Measurements from ENCODE around the gene PPP2R5C.

The PPP2R5C gene

DNA sequence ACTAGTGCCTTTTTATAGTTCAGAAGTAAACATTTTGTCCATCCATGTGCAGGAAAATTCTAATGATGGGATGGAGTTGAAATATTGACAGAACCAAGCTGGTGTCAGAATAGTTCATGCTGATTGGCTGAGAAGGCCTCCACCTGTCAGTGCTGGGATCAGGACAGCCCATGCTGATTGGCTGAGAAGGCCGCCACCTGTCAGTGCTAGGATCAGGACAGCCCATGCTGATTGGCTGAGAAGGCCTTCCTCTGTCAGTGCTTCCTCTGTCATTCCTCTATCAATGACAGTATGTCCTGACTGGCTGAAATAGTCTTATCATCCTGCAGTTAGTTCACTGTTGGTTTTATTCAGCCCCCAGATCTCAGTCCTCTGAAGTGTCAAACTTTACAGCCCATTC is 95.7 kb downstream of the PPP2R5C start:
- no peak overlapping the region for H3K4me3 ChIP-seq (ENCODE audit: low read length)
- TF ChIP-seq, protein P1, sequence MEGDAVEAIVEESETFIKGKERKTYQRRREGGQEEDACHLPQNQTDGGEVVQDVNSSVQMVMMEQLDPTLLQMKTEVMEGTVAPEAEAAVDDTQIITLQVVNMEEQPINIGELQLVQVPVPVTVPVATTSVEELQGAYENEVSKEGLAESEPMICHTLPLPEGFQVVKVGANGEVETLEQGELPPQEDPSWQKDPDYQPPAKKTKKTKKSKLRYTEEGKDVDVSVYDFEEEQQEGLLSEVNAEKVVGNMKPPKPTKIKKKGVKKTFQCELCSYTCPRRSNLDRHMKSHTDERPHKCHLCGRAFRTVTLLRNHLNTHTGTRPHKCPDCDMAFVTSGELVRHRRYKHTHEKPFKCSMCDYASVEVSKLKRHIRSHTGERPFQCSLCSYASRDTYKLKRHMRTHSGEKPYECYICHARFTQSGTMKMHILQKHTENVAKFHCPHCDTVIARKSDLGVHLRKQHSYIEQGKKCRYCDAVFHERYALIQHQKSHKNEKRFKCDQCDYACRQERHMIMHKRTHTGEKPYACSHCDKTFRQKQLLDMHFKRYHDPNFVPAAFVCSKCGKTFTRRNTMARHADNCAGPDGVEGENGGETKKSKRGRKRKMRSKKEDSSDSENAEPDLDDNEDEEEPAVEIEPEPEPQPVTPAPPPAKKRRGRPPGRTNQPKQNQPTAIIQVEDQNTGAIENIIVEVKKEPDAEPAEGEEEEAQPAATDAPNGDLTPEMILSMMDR (IDR thresholded peaks at IDR 0.05; ENCODE audit: low read depth, low read length, poor library complexity, severe bottlenecking), result no peak
- TF ChIP-seq EZH2phosphoT487 (IDR thresholded peaks at IDR 0.05; ENCODE audit: borderline replicate concordance, low read length), result no peak
- H3K36me3 ChIP-seq (ENCODE audit: control insufficient read depth, low read length), result peaks cover 66% of the 10 kb centered on the region
- H3K4me1 ChIP-seq (ENCODE audit: control insufficient read depth, low read length), result peaks cover 28% of the 10 kb centered on the region
- no peaks in the 10 kb centered on the region for H3K27me3 ChIP-seq (ENCODE audit: control insufficient read depth, low read length)
- peaks cover 95% of the 10 kb centered on the region for H3K79me2 ChIP-seq (ENCODE audit: control insufficient read depth, low read length)
- peaks cover 13% of the 10 kb centered on the region; the same call in 1 of the 2 replicates for H4K20me1 ChIP-seq (ENCODE audit: control insufficient read depth, insufficient read depth, low read depth, low read length)
- no peaks in the 10 kb centered on the region for H3F3A ChIP-seq (ENCODE audit: control insufficient read depth, insufficient read depth)
- H3K9me2 ChIP-seq (replicated peaks; ENCODE audit: control insufficient read depth, low read length), result no peaks in the 10 kb centered on the region
- H3K4me2 ChIP-seq (ENCODE audit: low read length), result no peak overlapping the region
- H3K27ac ChIP-seq (ENCODE audit: low read depth, low read length), result no peak overlapping the region
- H3K9me3 ChIP-seq (ENCODE audit: control insufficient read depth, insufficient read depth, low read length), result no peaks in the 10 kb centered on the region

DNA sequence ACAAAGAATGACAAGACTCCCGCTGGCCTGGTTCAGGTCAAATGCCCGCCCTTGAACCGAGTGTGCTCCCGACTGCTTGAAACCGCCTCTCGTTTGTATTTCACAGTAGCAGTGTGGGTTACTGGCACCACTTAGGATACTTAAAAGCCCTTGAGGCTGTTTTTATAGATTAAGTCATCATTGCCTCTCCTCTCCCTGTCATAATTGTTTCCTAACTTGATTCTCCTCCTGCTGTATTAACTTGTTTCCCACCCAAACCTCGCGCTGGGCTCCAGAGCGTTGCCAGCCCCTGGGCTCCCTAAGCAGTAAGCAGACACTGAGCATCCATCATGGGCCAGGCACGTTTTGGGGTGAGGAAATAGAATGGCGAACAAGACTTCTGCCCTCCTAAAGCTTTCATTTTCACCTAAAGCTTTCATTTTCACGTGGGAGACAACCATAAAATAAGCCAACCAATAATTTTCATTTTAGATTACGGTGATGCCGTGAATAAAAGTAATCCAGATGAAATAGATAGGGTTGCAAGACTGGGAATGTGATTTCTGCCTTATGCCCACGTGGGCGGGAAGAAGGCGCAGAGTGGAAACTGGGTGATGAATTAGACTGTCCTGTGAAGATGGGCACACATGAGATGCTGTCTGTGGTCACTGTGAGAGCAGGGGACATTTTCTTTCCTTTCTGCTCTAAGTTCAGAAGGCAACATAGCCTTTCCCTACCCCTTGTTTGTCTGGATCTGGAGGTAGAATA is 97.5 kb downstream of the PPP2R5C start:
- Histone ChIP-seq H4K20me1 (ENCODE audit: control insufficient read depth, insufficient read depth, low read depth, low read length) (peaks cover 13% of the 10 kb centered on the region; the same call in 1 of the 2 replicates), H3K27ac (ENCODE audit: low read depth, low read length) (no peak overlapping the region), H3K27me3 (ENCODE audit: control insufficient read depth, low read length) (no peaks in the 10 kb centered on the region), H3K4me1 (ENCODE audit: control insufficient read depth, low read length) (peaks cover 13% of the 10 kb centered on the region), H3K9me3 (ENCODE audit: control insufficient read depth, insufficient read depth, low read length) (no peaks in the 10 kb centered on the region), H3K36me3 (ENCODE audit: control insufficient read depth, low read length) (peaks cover 68% of the 10 kb centered on the region), H3K79me2 (ENCODE audit: control insufficient read depth, low read length) (peaks cover 93% of the 10 kb centered on the region), H3F3A (ENCODE audit: control insufficient read depth, insufficient read depth) (no peaks in the 10 kb centered on the region), H3K4me2 (ENCODE audit: low read length) (no peak overlapping the region), H3K9me2 (replicated peaks; ENCODE audit: control insufficient read depth, low read length) (no peaks in the 10 kb centered on the region), H3K4me3 (ENCODE audit: low read length) (no peak overlapping the region)
- TF ChIP-seq, protein P1 (IDR thresholded peaks at IDR 0.05; ENCODE audit: low read depth, low read length, poor library complexity, severe bottlenecking), result no peak
- TF ChIP-seq EZH2phosphoT487 (IDR thresholded peaks at IDR 0.05; ENCODE audit: borderline replicate concordance, low read length), result no peak

DNA sequence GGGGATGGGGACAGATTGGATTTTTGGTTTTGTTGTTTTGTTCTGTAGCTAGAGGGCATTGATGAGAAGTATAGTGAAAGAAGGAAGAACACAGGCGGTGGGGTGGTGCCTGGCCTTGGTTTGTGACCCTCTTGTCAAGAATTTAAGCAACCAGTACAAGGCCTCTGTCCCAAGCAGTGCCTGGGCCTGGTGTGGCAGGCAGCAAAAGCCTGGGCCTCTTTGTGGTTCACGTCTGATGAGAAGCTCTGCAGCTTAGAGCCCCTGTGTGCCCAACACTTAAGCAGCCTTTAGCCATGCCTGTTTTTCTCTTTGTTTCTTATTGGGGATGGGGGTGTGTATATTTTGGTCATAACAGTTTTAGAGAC is 98.0 kb downstream of the PPP2R5C start:
- peaks cover 74% of the 10 kb centered on the region for H3K36me3 ChIP-seq (ENCODE audit: control insufficient read depth, low read length)
- peaks cover 93% of the 10 kb centered on the region for H3K79me2 ChIP-seq (ENCODE audit: control insufficient read depth, low read length)
- H4K20me1 ChIP-seq (ENCODE audit: control insufficient read depth, insufficient read depth, low read depth, low read length), result peaks cover 13% of the 10 kb centered on the region; the same call in 1 of the 2 replicates

More for the DNA sequence above, 98.0 kb downstream of the PPP2R5C start:
- no peaks in the 10 kb centered on the region for H3F3A ChIP-seq (ENCODE audit: control insufficient read depth, insufficient read depth)
- no peak overlapping the region for H3K4me2 ChIP-seq (ENCODE audit: low read length)
- TF ChIP-seq, protein P1 (IDR thresholded peaks at IDR 0.05; ENCODE audit: low read depth, low read length, poor library complexity, severe bottlenecking), result no peak
- no peak for TF ChIP-seq EZH2phosphoT487 (IDR thresholded peaks at IDR 0.05; ENCODE audit: borderline replicate concordance, low read length)
- H3K27ac ChIP-seq (ENCODE audit: low read depth, low read length), result no peak overlapping the region
- peaks cover 7% of the 10 kb centered on the region for H3K4me1 ChIP-seq (ENCODE audit: control insufficient read depth, low read length)
- no peak overlapping the region for H3K4me3 ChIP-seq (ENCODE audit: low read length)
- H3K9me2 ChIP-seq (replicated peaks; ENCODE audit: control insufficient read depth, low read length), result no peaks in the 10 kb centered on the region
- H3K27me3 ChIP-seq (ENCODE audit: control insufficient read depth, low read length), result no peaks in the 10 kb centered on the region
- no peaks in the 10 kb centered on the region for H3K9me3 ChIP-seq (ENCODE audit: control insufficient read depth, insufficient read depth, low read length)

Measured in DOHH2 (cell line).